ENCODE measurements around the gene IDE. TPM values are rescaled to one million over a fixed set of nuclear protein-coding genes. Genes with fewer than 3 reads are reported as not detected.

Gene IDE
- polyA plus RNA-seq, 3 donors: 10.7 to 21.8 (median 15.6) TPM

DNA sequence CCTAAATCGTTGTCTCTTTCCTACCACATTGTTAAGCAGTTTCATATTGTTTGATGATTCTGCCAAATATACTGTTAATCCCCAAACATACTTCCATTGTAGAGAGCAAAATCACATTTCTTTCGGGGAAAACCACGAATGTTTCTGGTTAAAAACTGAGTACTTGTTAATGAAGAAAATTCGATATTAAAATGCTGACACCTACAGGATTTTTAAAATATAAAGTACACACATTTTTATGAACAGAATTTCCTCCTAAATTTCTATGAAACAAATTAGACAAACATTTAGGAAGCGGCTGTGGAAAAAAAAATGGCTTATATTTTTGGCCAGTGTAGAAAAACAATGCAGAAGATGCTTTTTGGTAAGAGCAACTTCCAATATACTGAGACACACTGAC lies 68.8 kb downstream of the IDE start:
- no peaks in the 10 kb centered on the region for H3K27me3 ChIP-seq (ENCODE audit: control insufficient read depth in 2 of 2, insufficient read depth in 2 of 2, low read length in 2 of 2)
- no peaks in the 10 kb centered on the region for H3K9me3 ChIP-seq (replicated peaks in 1 of 2; ENCODE audit: control insufficient read depth in 1 of 2, insufficient read depth in 1 of 2, low read length in 2 of 2)
- no peak overlapping the region for H3K27ac ChIP-seq (ENCODE audit: low read depth in 1 of 2, low read length in 2 of 2)
- no peaks in the 10 kb centered on the region for H3K79me2 ChIP-seq (ENCODE audit: insufficient read depth, low read length)
- TF ChIP-seq CTCF (IDR thresholded peaks at IDR 0.05): no peak
- no peaks in the 10 kb centered on the region for H3K4me1 Mint-ChIP-seq
- no peak overlapping the region for H3K4me2 ChIP-seq (replicated peaks; ENCODE audit: extremely low read depth, low read length, poor library complexity, severe bottlenecking)
- WGBS (ENCODE audit: insufficient coverage): no CpG with 5 or more reads among the region's 5 CpGs
- H3K36me3 Mint-ChIP-seq: peaks cover 60 to 77% of the 10 kb centered on the region in 2 donors
- H3K4me1 ChIP-seq (ENCODE audit: control insufficient read depth in 1 of 2, insufficient read depth in 2 of 2, low read length in 2 of 2): no peaks in the 10 kb centered on the region
- H3K27me3 Mint-ChIP-seq (ENCODE audit: low read depth in 3 of 3): peaks cover 0 to 1% (median 0%) of the 10 kb centered on the region in 3 donors
- H2AFZ ChIP-seq (ENCODE audit: insufficient read depth, low read depth, low read length, poor library complexity, severe bottlenecking): no peak overlapping the region
- DNase-seq: no peak
- intact Hi-C loops (cut with micrococcal nuclease): no loop called here
- H3K4me3 ChIP-seq (replicated peaks in 1 of 3; ENCODE audit: low read depth in 2 of 3, low read length in 3 of 3): no peak overlapping the region
- no peak overlapping the region for H3K9ac ChIP-seq (ENCODE audit: insufficient read depth, low read length, poor library complexity, severe bottlenecking)
- H3K9me3 Mint-ChIP-seq: no peaks in the 10 kb centered on the region
- H3K36me3 ChIP-seq (replicated peaks in 1 of 2; ENCODE audit: control insufficient read depth in 1 of 2, insufficient read depth in 2 of 2, low read length in 2 of 2): peaks cover 70 to 93% of the 10 kb centered on the region in 2 donors
- no peak overlapping the region for H3K27ac Mint-ChIP-seq
- no peak overlapping the region for H3K4me3 Mint-ChIP-seq
- no peaks in the 10 kb centered on the region for H4K20me1 ChIP-seq (ENCODE audit: insufficient read depth, low read length)

DNA sequence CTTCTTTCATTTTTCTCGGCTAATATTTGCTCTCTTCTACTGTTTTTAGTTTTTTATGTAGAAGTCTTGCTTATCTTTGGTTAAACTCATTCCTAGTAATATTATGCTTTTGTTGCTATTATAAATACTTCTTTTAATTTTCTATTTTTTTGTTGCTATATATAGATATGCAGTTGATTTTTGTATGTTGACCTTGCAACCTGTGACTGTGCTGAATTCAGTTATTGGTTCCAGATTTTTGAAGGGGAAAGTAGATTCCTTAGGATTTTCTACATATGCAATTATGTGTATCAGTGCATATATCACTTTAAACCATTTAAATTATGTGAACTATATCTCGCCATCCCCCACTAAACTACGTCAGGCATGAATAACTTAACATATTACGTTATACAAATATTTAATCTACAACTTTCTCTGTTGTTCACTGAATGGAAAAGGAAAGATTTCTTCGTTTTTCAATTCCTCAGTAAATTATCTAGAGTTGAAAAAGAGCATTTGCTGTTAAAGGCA lies 71.5 kb downstream of the IDE start:
- DNase-seq: no peak
- Mint-ChIP-seq H3K4me1 (no peaks in the 10 kb centered on the region), H3K27ac (no peak overlapping the region), H3K9me3 (no peaks in the 10 kb centered on the region), H3K4me3 (no peak overlapping the region), H3K27me3 (ENCODE audit: low read depth in 3 of 3) (peaks cover 0 to 1% (median 0%) of the 10 kb centered on the region in 3 donors), H3K36me3 (peaks cover 58 to 71% of the 10 kb centered on the region in 2 donors)
- TF ChIP-seq CTCF (IDR thresholded peaks at IDR 0.05): no peak
- no peaks in the 10 kb centered on the region for H3K9me3 ChIP-seq (replicated peaks in 1 of 2; ENCODE audit: control insufficient read depth in 1 of 2, insufficient read depth in 1 of 2, low read length in 2 of 2)
- H3K36me3 ChIP-seq (replicated peaks in 1 of 2; ENCODE audit: control insufficient read depth in 1 of 2, insufficient read depth in 2 of 2, low read length in 2 of 2): peaks cover 61 to 93% of the 10 kb centered on the region in 2 donors
- no peak overlapping the region for H3K27ac ChIP-seq (ENCODE audit: low read depth in 1 of 2, low read length in 2 of 2)
- intact Hi-C loops (cut with micrococcal nuclease): no loop called here
- no peak overlapping the region for H3K4me2 ChIP-seq (replicated peaks; ENCODE audit: extremely low read depth, low read length, poor library complexity, severe bottlenecking)
- no peaks in the 10 kb centered on the region for H3K4me1 ChIP-seq (ENCODE audit: control insufficient read depth in 1 of 2, insufficient read depth in 2 of 2, low read length in 2 of 2)
- no peak overlapping the region for H2AFZ ChIP-seq (ENCODE audit: insufficient read depth, low read depth, low read length, poor library complexity, severe bottlenecking)
- H3K9ac ChIP-seq (ENCODE audit: insufficient read depth, low read length, poor library complexity, severe bottlenecking): no peak overlapping the region
- no peaks in the 10 kb centered on the region for H3K27me3 ChIP-seq (ENCODE audit: control insufficient read depth in 2 of 2, insufficient read depth in 2 of 2, low read length in 2 of 2)
- no CpG with 5 or more reads among the region's 5 CpGs for WGBS (ENCODE audit: insufficient coverage)
- no peak overlapping the region for H3K4me3 ChIP-seq (replicated peaks in 1 of 3; ENCODE audit: low read depth in 2 of 3, low read length in 3 of 3)
- no peaks in the 10 kb centered on the region for H4K20me1 ChIP-seq (ENCODE audit: insufficient read depth, low read length)
- H3K79me2 ChIP-seq (ENCODE audit: insufficient read depth, low read length): no peaks in the 10 kb centered on the region

Data from CD14-positive monocyte (primary cell).